ENCODE data around the gene NRIP1. TPM values are rescaled to one million over a fixed set of nuclear protein-coding genes. Genes with fewer than 3 reads are reported as not detected.

NRIP1 gene
- total and polyA plus RNA-seq, 2 donors (not counting 3 experiments of a cell fraction or from before 2014, with no cell fraction given), result 2.8 to 24.0 TPM

GRCh38 chr21:15011967-15012366 lies 52.8 kb downstream of the NRIP1 start:
- ChIA-PET POLR2A (no interaction called here), CTCF (interaction anchor here (1.4 kb wide), 1 partner anchor 17 kb away, joined by 5 read pairs; no protein-coding TSS in a partner anchor)
- dilution Hi-C loops (cut with MboI; ENCODE audit: extremely low pct_ligation_motif_present, low sequenced_read_pairs), result no loop called here
- no peak overlapping the region for H3K4me3 ChIP-seq (replicated peaks in 1 of 3; ENCODE audit: insufficient read depth in 1 of 3, low read depth in 1 of 3, low read length in 3 of 3)
- H3K27ac ChIP-seq (ENCODE audit: insufficient read depth, low read depth, low read length), result no peak overlapping the region
- intact Hi-C loops (cut with micrococcal nuclease), result no loop called here
- BruUV-seq (replicated peaks), result no TSS peak
- DNase-seq (ENCODE audit: low read depth, low spot score) (no peak), FAIRE-seq (no peak)
- H3K9ac ChIP-seq (replicated peaks; ENCODE audit: extremely low read depth, insufficient read depth, low read length), result no peak overlapping the region
- H3K4me2 ChIP-seq (ENCODE audit: insufficient read depth, low read length), result no peak overlapping the region
- TF ChIP-seq GATA2 (IDR thresholded peaks at IDR 0.05; ENCODE audit: insufficient read depth, insufficient read length, low read depth, low read length) (no peak), FOS (IDR thresholded peaks at IDR 0.05; ENCODE audit: borderline replicate concordance, insufficient read depth, low read length) (no peak), JUN (IDR thresholded peaks at IDR 0.05; ENCODE audit: borderline replicate concordance, insufficient read depth, insufficient read length, low read depth) (no peak), CTCF (IDR thresholded peaks at IDR 0.05; ENCODE audit: extremely low read depth in 1 of 2, insufficient read depth in 1 of 2, low read depth in 1 of 2, low read length in 2 of 2) (no peak), POLR2A (IDR thresholded peaks at IDR 0.05; ENCODE audit: low read depth, low read length) (no peak), EZH2 (IDR thresholded peaks at IDR 0.05; ENCODE audit: borderline replicate concordance, low read depth, low read length, severe bottlenecking) (no peak), MYC (IDR thresholded peaks at IDR 0.05; ENCODE audit: low read depth, low read length) (no peak), POLR2AphosphoS5 (IDR thresholded peaks at IDR 0.05; ENCODE audit: insufficient read depth, low read depth, low read length) (no peak), MAX (IDR thresholded peaks at IDR 0.05; ENCODE audit: insufficient read depth, insufficient read length) (no peak)
- H3K36me3 ChIP-seq (ENCODE audit: control insufficient read depth in 2 of 2, extremely low read depth in 1 of 2, insufficient read depth in 2 of 2, low read length in 2 of 2), result no peaks in the 10 kb centered on the region
- no peaks in the 10 kb centered on the region for H3K9me1 ChIP-seq (replicated peaks; ENCODE audit: control insufficient read depth, extremely low read depth, insufficient read depth, low read length)
- H3K4me1 ChIP-seq (ENCODE audit: control insufficient read depth, extremely low read depth, insufficient read depth, low read length), result no peaks in the 10 kb centered on the region
- H4K20me1 ChIP-seq (replicated peaks; ENCODE audit: control insufficient read depth, extremely low read depth, insufficient read depth, low read length), result no peaks in the 10 kb centered on the region
- no peaks in the 10 kb centered on the region for H3K9me3 ChIP-seq (replicated peaks; ENCODE audit: control insufficient read depth, insufficient read depth, low read length)
- H3K27me3 ChIP-seq (ENCODE audit: control insufficient read depth in 2 of 2, insufficient read depth in 2 of 2, low read length in 2 of 2), result no peaks in the 10 kb centered on the region
- H2AFZ ChIP-seq (ENCODE audit: low read depth, low read length), result no peak overlapping the region
- H3K79me2 ChIP-seq (ENCODE audit: control insufficient read depth, insufficient read depth, low read length), result peaks cover 62% of the 10 kb centered on the region

All from endothelial cell of umbilical vein (primary cell).